RWPE2 (cell line): ENCODE data around the gene AGL.
"Not testable (repeated sequence)": the region's sequence is repeated elsewhere in the genome, so short reads cannot be mapped to it uniquely, and the experiment has no call there.

Source experiments
- ATAC-seq: fragments of 200-7000 bp; cut with Tn5 transposase; 3 replicates; pipeline ENCODE4 v1.9.1; 2021; ENCODE audit warnings: low read depth
- DNase-seq: peaks from one replicate; pipeline ENCODE4 v3.0.0-alpha.2; 2020; ENCODE audit warnings: low spot score
- H3K27ac ChIP-seq: fragments of 450-650 bp; 2 replicates; pipeline ENCODE4 v1.5.1; 2017; ENCODE audit warnings: mild to moderate bottlenecking; ENCODE audit not compliant: poor library complexity, severe bottlenecking
- H3K27me3 ChIP-seq: fragments of 250-450 bp; sonication (Bioruptor Pico); 2 replicates; pipeline ENCODE4 v1.5.1; 2021; ENCODE audit warnings: mild to moderate bottlenecking, moderate library complexity; ENCODE audit not compliant: insufficient read depth, poor library complexity, severe bottlenecking
- H3K36me3 ChIP-seq: fragments of 250-450 bp; sonication (Bioruptor Pico); 2 replicates; pipeline ENCODE4 v1.5.1; 2020; ENCODE audit warnings: low read depth, mild to moderate bottlenecking, moderate library complexity
- H3K4me1 ChIP-seq: fragments of 250-450 bp; sonication (Bioruptor Pico); 2 replicates; pipeline ENCODE4 v1.5.1; 2021; ENCODE audit warnings: mild to moderate bottlenecking, moderate library complexity; ENCODE audit not compliant: insufficient read depth, poor library complexity, severe bottlenecking
- H3K4me3 ChIP-seq: fragments of 250-450 bp; sonication (Bioruptor Pico); 2 replicates; pipeline ENCODE4 v1.5.1; 2021; ENCODE audit warnings: mild to moderate bottlenecking, moderate library complexity; ENCODE audit not compliant: severe bottlenecking
- H3K9me3 ChIP-seq: fragments of 250-450 bp; sonication (Bioruptor Pico); 2 replicates; pipeline ENCODE4 v1.5.1; 2021; ENCODE audit warnings: mild to moderate bottlenecking, moderate library complexity; ENCODE audit not compliant: severe bottlenecking
- TF ChIP-seq, protein P1 (sequence below): fragments of 450-650 bp; IDR thresholded peaks from one replicate; pipeline ENCODE4 v1.5.1; 2017; ENCODE audit warnings: mild to moderate bottlenecking, moderate library complexity; ENCODE audit not compliant: poor library complexity, severe bottlenecking

The AGL gene

DNA sequence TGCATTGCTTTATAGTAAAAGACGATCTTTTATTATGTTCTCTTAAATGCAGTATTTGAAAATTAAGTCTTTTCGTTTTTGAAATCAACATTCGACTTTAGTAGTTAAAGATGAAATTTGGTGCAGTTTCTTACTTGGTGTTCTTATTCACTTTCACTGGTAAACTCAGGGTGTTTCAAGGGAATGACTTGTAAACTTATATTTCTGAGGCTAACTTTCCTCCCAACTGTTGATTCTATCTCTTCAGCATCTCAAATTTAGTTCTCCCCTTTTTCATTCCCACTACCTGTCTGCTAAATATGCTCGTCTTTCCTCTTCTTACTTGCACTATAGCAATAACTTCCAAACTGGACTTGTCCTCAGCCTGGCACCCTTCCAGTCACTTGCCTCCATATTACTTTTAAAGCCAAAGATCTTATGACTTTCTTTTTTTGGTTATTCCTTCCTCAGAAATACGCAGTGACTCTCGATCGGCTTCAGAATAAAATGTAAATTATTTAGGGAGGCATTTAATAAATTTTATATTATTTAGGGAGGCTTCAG lies 120.6 kb downstream of the AGL start:
- H3K4me3 ChIP-seq = peak overlapping the region; percentile 85
- H3K27ac ChIP-seq = peak overlapping the region; percentile 51
- H3K9me3 ChIP-seq = no peaks in the 10 kb centered on the region
- ATAC-seq (no peak), DNase-seq (no peak)
- H3K36me3 ChIP-seq = peaks cover 18% of the 10 kb centered on the region
- peaks cover 23% of the 10 kb centered on the region for H3K4me1 ChIP-seq
- no peaks in the 10 kb centered on the region for H3K27me3 ChIP-seq
- TF ChIP-seq, protein P1, sequence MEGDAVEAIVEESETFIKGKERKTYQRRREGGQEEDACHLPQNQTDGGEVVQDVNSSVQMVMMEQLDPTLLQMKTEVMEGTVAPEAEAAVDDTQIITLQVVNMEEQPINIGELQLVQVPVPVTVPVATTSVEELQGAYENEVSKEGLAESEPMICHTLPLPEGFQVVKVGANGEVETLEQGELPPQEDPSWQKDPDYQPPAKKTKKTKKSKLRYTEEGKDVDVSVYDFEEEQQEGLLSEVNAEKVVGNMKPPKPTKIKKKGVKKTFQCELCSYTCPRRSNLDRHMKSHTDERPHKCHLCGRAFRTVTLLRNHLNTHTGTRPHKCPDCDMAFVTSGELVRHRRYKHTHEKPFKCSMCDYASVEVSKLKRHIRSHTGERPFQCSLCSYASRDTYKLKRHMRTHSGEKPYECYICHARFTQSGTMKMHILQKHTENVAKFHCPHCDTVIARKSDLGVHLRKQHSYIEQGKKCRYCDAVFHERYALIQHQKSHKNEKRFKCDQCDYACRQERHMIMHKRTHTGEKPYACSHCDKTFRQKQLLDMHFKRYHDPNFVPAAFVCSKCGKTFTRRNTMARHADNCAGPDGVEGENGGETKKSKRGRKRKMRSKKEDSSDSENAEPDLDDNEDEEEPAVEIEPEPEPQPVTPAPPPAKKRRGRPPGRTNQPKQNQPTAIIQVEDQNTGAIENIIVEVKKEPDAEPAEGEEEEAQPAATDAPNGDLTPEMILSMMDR = no peak

DNA sequence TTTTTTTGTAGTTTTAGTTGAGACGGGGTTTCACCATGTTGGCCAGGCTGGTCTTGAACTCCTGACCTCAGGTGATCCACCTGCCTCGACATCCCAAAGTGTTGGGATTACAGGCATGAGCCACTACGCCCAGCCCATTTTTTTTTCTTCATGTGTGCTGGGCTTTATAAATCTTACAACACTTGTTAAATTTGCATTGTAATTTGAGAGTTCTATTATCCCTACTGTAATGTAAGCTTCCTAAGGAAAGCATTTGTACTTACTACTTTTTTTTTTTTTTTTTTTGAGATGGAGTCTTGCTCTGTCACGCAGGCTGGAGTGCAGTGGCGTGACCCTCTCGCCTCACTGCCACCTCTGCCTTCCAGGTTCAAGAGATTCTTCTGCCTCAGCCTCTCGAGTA lies 121.9 kb downstream of the AGL start:
- H3K36me3 ChIP-seq = peaks cover 29% of the 10 kb centered on the region
- not testable (repeated sequence) for H3K27me3 ChIP-seq, DNase-seq, ATAC-seq, H3K4me3 ChIP-seq, H3K9me3 ChIP-seq
- H3K4me1 ChIP-seq = peaks cover 23% of the 10 kb centered on the region
- H3K27ac ChIP-seq = peak overlapping the region; percentile 43
